Stimulated activated CD4-positive, alpha-beta T cell treated with anti-CD3 and anti-CD28 coated beads, Interleukin-15, amount 100 ng/mL, for 24 hours (primary cell): ENCODE results near the gene PRR15.
"Not testable (repeated sequence)": the region's sequence is repeated elsewhere in the genome, so short reads cannot be mapped to it uniquely, and the experiment has no call there.

Experiments
- DNase-seq: peaks from one replicate; pipeline ENCODE4 v3.0.0-alpha.2; 2020

PRR15 gene, protein sequence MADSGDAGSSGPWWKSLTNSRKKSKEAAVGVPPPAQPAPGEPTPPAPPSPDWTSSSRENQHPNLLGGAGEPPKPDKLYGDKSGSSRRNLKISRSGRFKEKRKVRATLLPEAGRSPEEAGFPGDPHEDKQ

DNA sequence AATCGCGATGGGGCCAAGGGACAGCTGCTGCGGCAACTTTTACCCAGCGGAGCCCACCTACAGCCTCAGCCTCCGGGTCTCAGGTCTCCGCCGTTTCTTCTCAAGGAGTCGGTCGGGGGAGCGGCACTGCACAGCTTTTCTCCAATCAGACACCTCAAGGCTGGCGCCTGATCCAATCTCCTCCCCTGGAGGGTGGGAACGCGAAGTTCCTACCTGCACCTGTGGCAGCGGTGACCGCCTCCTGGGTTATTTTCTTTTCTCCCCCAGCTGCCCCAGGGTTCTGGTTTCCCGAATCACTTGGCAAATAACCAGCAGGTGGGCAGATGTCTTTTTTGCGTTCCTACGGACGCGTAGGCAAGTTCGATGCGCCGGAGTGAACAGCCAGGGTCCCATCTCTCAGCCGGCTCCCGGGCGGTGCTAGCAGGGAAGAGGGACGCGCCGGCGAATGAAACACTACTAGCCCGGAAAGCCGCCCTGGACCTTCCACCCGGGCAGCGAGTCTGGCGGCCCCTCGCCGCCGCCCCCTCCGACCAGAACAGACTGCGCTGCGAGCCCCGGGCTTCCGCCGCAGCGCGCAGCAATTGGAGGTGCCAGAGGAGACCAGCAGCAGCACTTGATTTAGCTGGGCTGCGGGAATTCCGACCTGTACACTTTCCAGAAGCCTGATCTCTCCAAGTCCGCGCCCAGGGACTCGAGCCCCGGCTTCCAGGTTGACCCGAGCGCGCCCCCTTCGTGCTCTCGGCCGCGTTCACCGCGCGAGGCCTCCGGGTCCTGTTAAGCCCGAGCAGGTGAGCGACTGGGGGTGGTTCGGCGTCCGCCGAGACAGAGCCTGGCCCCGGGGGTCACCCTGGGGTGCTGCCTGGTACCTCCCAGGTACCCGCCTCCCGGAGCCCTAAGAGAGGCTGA lies at the start of gene PRR15:
PRR15 (plus strand) TSS at position 246 of the 906 bp plus-strand sequence. CDS start 2,495 bp downstream, outside the sequence.
- DNase-seq: peak; percentile 19

DNA sequence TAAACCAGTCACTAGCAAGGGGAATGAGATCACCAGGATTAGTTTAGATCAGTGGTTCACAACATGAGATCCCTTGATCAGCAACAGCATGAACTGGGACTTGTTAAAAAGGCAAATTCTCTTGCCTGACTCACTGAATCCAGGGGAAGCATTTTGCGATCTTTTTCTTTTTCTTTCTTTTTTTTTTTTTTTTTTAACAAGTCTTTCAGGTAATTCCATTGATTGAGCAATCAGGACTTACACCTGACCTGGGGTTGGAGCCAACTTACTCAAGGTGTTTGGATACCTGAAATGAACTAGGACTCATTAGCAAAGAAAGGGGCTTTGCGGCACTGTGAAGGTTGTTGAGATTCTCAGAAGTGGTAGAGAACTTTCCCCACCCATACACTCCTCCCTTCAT lies 47.1 kb upstream of the PRR15 start:
- no peak for DNase-seq

DNA sequence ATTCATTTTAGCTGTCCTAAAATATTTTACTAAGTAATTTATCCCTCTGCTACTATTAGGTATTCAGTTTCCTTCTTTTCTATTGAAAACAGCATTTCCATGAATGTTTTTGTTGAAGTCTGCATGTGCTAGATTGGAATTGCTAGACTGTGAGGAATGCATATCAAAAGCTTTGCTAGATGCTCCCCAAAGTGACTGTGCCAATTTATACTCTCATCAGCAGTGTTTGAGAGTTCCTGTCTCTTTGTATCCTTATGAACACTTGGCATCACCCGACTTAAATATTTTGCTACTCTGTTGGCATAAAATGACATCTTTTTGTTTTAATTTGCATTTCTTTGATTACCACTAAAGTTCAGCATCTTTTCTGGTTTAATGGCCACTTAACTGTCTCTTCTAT lies 45.0 kb upstream of the PRR15 start:
- DNase-seq: no peak

DNA sequence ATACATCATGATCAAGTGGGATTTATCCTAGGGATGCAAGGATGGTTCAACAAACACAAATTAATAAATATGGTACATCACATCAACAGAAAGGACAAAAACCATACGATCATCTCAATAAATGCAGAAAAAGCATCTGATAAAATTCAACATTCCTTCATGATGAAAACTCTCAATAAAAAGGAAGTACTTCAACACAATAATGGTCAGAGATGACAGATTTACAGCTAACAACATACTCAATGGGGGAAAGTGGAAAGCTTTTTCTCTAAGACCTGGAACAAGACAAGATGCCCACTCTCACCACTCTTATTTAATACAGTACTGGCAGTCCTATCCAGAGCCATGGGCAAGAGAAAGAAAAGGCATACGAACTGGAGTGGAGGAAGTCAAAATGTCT lies 39.9 kb upstream of the PRR15 start:
- DNase-seq: no peak

DNA sequence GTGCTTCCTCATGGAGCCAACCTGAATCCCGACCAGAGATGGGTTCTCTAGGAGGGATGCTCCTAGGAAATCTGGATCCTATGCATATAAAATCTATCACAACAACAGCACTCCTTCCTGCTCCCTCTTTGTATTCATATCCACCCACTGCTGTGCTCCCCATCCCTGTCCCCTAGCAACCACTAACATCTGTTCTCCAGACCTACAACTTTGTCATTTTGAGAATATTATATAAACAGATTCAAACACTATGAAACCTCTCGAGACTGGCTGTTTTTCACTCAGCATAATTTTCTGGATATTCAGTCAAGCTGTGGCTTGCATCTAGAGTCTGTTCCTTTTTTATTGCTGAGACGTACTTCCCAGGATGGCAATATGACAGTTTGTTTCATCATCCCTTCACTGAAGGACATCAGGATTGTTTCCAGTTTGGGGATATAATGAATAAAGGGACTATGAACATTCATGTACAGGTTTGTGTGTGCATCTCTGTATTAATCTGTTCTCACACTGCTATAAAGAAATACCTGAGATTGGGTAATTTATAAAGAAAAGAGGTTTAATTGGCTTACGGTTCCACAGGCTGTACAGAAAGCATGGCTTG lies 36.0 kb upstream of the PRR15 start:
- no peak for DNase-seq

DNA sequence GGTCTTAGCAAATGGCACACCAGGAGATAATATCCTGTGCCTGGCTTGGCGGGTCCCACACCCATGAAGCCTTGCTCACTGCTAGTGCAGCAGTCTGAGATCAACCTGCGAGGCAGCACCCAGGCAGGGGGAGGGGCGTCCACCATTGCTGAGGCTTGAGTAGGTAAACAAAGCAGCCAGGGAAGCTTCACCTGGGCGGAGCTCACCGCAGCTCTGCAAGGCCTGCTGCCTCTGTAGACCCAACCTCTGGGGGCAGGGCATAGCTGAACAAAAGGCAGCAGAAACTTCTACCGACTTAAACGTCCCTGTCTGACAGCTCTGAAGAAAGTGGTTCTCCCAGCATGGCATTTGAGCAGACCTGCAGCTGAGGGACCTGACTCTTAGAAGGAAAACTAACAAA lies 35.1 kb upstream of the PRR15 start:
- DNase-seq: not testable (repeated sequence)

DNA sequence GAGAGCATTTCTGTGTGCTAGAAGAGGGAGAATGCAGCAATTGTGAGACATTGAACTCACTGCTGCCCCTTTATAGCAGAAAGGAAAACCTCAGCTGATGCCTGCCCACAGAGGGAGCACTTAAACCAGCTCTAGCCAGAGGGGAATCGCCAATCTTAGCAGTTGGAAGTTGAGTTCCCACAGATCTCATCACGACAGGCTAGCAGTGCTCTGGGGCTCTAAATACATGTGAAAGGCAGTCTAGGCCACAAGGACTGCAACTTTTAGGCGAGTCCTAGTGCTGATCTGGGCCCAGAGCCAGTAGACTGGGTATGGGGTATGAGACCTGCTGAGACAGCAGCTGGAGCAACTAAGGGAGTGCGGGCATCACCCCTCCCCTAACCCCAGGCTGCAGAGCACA lies 25.2 kb upstream of the PRR15 start:
- DNase-seq: no peak

DNA sequence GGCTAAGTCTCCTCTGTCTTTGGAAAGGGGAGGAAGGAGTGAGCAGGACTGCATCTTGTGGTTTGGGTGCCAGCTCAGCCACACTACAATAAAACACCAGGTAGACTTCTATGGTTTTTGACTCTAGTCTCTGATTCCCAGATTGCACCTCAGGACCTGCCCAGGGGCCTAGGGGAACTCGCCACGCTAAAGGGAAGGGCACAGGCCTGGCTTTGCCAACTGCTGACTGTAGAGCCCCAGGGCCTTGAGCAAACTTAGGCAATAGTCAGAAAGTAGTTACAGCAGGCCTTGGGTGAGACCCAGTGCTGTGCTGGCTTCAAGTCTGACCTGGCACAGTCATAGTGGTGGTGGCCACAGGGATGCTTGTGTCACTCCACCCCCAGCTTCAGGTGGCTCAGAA lies 24.2 kb upstream of the PRR15 start:
- DNase-seq: no peak

DNA sequence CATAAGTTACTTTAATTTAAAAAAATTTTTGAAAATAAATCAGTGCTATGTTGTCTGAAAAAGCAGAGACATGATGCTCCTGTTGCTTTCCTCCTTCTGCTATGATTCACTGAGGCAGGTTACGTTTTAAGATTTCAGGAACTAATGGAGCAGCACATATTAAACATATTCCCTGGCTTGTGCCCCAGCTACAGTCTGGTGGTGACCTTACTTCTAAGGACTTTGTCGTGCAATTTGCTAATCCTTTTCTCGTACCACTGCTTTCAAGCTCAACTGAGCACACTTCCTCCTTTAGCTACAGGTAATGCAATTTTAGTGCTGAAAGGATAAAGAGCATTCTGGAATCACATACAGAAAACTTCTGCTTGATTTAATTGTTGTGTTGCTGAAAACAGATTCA lies 16.2 kb upstream of the PRR15 start:
- no peak for DNase-seq

DNA sequence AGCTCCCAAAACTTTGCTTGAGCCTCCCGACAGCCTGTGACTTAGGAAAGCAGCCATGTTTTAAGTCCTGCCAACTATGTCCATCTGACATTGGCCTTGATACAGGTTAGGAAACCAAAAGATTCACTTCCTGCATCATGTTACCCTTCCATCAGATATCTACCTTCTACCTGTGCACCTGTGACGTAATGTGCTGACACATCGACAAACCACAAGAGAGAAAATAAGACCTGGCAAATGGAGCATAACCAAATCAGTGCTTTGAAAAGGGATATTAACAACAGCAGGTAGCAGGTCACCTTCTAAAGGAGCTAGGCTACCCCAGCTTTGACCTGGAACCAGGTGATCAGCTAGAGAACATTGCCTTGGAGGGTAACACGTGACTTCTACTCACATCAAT lies 14.8 kb upstream of the PRR15 start:
- no peak for DNase-seq

DNA sequence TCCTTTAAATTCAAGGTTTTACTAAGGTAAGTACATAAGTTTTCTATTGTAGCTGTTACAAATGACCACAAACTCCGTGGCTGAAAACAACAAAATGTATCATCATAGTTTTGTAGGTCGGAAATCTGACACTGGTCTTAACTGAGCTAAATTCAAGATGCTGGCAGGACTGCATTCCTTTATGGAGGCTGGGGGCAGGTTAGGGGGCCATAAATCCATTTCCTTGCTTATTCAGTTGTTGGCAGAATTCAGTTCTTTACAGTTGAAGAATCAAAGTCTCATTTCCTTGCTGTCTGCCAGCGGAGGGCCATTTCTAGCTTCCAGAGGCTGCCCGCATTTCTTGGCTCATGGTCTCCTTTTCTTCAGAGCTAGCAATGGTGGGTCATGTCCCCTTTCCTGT lies 11.2 kb upstream of the PRR15 start:
- DNase-seq: no peak

DNA sequence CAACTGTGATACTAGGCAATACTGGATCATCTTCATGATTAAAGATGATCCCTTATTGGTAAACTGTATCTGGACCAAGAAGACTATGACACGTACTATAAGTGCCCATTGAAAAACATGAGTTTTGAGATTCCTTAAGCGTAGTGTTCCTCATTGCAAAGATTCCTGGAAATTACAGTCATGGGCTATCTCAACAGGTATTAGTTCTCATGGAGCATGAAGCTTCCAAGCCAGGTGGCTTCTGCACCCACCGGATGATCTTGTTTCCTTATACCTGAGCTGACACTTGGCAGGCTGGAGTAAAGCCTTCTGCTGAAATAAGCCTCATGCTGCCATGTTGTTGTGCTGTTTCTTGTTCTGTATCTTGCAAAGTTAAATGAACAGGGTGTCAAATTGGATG lies 8.6 kb upstream of the PRR15 start:
- no peak for DNase-seq

DNA sequence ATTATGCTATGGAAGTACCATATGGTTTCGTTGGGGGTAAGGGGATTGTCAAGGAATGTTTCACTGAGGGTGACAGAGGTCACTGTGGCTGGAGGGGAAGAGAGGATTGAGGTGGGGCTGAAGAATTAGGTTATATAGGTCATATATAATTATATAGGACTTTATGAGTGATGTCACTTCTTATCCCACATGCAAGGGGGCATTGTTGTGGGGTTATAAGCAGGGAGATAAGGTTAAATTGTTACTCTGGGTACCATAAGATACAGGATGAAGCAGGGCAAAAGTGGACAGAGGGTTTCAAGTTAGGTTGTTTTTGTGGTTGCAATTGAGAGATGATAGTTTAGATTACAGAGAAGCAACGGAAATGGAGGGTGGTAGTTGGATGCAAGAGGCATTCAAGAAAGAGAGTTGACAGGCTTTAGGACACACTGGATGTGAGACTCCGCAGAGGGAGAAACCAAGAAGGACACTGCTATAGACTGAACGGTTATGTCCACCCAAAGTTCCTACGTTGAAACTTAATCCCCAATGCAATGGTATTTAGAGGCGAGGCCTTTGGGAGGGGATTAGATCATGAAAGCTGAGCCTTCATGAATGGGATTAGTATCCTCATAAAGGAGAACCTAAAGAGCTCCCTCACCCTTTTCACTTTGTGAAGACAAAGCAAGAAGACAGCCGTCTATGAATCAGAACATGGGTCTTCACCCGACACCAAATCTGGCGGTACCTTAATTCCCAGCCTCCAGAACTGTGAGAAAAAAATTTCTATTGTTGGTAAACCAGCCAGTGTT lies 7.0 kb upstream of the PRR15 start:
- DNase-seq: no peak

DNA sequence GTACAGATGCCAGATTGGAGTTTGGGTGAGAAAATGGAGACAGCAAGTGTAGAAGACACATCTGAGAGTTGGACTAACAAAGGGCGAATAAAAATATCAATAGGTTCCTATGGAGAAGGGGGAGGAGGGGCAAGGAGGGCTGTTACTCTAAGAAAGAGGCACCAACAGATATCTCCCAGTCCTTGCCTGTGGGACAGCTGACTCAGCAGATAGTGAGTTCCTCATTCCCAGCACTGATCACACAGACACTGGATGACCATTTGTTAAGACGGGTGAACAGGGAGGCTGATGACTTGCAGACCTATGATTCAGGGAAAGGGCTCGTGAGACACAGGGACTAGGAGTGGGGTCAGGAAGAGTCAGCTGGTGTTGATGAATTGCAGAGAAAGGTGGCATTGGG lies 5.7 kb upstream of the PRR15 start:
- no peak for DNase-seq

DNA sequence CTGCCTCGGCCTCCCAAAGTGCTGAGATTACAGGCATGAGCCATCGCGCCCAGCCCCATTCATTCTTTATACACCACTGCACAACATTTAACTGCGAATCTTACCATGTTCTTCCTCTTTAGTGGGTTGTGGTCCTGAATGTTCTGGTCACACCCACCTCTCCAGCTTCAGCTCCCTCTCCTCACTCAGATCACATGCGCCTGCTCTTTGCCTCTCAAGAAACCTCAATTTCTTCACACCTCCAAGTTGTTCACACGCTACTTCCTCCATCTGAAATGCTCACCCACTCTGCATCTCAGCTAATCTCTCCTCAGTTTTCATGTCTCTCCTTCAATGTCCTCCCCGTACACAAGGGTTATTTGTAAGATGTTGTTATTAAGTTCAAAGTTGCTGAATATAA lies 2.4 kb upstream of the PRR15 start:
- DNase-seq: no peak

DNA sequence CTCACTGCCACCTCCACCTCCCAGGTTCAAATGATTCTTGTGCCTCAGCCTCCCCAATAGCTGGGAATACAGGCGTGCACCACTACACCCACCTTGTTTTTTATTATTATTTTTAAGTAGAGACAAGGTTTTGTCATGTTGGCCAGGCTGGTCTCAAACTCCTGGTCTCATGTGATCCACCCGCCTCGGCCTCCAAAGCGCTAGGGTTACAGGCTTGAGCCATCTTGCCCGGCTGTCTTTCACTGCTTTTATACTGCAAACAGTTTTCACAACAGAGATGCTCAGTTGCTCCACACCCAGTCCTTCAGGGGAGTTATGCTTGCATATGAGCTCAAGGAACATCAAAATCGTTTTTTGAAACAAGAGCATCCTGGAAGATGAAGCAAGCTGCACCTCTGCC lies 1.3 kb upstream of the PRR15 start:
- DNase-seq: no peak

DNA sequence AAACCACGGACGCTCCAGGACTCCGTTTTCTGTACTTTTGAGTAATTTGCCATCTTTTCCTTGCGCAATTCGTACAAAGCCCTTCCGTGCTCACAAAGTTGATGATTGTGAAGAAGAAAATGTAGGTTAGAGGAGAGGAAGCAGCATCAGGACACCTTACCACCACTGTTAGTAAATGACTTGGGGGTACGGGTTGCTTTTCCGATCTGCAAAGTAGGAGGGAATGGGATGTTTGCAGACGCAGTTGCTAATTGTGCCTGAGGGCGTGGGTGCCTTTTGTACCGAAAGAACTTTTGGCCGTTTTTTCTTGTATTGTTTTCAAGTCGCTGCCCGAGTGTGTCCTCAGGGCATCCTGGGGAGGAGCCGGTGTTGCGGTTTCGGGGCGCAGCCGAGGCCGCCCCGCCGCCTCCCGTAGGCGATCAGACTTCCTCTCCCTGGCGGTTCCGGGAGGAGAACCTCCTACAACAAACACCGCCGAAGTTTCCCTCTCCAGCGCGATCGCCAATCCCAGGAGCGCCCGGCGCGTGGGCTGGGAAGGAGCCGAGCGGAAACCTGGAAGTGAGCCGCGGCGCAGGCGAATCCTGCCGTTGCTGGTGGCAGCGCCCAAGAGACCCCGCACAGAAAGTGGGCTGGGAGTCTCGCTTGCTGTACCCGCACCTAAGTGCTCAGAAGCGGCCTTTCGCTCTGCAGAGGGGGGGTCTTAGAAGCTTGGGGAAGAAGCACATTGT lies 1.0 kb downstream of the PRR15 start:
- DNase-seq: peak; percentile 18

DNA sequence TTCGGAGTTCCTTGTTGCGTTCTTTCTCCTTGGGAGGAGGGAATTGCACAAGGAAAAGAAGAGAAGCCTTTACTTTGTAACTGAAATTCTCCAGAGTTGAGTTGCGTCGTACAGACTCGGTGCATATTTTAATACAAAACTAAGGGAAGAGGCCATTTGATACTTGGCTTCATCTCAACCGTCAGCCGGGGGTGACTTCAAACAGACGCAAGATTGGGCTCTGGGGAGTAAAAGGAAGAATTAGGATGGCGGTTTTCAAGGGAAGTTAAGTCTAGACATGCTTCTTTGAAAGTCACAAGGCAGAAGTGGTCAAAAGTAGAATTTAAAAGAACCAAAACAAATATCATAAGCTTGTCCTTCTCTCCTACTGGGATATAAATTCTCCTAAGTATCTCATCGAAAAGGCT lies 1.6 kb downstream of the PRR15 start:
- DNase-seq: no peak

DNA sequence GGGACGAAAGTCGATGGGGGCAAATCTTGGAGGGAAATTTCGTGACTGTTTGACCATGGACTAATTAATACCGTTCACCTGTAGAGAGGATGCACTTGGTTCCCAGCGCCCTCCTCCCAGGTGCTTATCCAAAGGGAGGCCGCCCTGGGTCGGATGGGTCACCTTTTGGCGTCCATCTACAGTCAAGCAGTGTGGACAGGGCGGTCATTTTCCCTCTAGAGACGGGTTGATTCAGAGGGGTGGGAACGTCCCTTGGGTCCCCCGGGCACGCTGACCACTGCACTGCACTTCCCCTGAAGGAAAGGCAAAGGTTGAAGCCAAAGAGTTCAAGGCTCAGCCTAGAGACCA lies 2.0 kb downstream of the PRR15 start:
- no peak for DNase-seq

DNA sequence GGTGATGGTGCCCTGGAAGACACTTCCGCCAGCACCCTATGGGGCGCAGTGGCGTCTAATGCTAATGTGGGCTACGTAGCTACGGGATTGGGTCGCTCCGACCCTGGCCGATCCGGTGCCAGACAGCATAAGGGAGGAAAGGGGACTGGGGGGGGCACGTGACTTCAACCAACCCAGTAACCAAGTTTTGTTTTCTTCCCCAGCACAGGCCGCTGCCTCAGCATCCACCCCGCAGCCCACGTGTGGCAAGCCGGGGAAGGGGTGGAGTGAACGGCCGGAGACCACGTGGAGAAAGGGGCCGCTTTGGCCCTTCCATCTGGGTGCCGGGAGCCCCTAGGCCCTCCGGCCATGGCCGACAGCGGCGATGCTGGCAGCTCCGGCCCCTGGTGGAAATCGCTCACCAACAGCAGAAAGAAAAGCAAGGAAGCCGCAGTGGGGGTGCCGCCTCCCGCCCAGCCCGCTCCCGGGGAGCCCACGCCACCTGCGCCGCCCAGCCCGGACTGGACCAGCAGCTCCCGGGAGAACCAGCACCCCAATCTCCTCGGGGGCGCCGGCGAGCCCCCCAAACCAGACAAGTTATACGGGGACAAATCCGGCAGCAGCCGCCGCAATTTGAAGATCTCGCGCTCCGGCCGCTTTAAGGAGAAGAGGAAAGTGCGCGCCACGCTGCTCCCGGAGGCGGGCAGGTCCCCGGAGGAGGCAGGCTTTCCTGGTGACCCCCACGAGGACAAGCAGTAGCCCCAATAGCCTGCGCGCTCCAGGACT lies 2.5 kb downstream of the PRR15 start:
- DNase-seq: peak; percentile 15

DNA sequence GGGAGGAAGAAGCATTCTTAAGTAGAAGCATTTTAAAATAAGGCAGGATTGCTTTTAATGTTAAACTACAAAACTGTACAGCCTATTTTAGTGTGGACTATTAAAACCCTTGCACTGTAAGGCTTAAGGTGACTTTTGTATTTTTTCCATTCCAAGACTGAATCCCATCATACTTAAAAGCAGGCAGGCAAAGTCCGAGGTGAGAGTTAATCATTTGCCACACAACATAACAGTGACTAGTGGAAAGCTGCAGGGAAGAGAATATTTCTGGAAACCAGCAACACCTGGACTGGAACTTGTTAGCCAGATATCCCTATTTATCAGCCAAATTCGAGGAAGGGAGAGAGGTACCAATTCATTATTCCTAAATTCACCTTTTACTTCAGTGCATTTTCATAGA lies 3.5 kb downstream of the PRR15 start:
- no peak for DNase-seq

DNA sequence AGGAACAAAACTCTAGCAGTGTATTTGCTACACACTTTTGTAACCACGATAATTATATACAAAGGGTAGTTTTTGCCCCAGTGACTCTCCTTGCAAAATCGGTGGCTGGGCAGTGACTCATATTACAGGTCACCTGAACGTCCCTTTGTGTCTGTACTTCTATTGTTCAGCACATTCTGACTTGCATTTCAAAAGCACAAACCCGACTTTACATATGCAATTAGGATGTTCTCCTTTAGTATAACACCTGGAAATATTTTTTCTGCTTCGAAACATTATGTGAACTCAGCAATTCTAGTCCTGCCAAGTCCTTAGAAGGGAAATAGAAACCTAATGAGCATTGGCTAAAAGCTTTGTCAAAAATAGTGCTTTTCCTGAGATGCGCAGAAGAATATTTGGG lies 6.0 kb downstream of the PRR15 start:
- no peak for DNase-seq
